ENCODE results near the gene INHBA.

The INHBA gene

DNA sequence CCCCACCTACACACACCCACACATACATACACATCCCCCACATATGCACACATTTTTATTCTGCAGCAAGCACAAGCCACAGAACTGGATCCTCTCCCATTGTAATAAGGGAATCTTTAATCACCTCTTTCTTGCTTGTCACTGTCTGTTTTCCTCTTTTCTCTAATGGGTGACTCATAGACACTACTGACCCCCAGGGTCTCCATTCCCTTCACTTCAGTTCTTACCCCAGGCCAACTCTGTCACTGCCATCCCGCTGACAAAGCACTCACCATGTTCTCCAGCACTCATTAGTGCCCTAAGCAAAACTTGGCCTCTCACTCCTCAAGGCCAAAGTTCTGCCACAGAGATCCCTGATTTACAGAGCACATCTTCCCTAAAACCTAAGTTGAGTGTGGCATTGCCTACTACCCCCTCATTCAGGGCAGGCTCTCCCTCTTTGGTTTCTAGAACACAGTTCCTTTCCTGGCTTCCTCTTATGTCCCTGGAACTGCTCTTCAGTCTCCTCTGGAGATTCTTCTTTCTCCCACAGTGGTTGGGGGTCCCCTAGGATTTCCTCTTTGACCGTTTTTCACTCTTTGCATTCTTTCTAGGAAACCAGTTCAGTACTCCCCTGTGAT is 39.6 kb upstream of the INHBA start:
- no peak overlapping the region for H3K4me3 ChIP-seq (ENCODE audit: low read depth, low read length)
- TF ChIP-seq, protein P1, sequence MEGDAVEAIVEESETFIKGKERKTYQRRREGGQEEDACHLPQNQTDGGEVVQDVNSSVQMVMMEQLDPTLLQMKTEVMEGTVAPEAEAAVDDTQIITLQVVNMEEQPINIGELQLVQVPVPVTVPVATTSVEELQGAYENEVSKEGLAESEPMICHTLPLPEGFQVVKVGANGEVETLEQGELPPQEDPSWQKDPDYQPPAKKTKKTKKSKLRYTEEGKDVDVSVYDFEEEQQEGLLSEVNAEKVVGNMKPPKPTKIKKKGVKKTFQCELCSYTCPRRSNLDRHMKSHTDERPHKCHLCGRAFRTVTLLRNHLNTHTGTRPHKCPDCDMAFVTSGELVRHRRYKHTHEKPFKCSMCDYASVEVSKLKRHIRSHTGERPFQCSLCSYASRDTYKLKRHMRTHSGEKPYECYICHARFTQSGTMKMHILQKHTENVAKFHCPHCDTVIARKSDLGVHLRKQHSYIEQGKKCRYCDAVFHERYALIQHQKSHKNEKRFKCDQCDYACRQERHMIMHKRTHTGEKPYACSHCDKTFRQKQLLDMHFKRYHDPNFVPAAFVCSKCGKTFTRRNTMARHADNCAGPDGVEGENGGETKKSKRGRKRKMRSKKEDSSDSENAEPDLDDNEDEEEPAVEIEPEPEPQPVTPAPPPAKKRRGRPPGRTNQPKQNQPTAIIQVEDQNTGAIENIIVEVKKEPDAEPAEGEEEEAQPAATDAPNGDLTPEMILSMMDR (IDR thresholded peaks at IDR 0.05; ENCODE audit: insufficient read depth, low read depth, low read length, missing control alignments): no peak
- DNase-seq (ENCODE audit: low read depth): no peak

DNA sequence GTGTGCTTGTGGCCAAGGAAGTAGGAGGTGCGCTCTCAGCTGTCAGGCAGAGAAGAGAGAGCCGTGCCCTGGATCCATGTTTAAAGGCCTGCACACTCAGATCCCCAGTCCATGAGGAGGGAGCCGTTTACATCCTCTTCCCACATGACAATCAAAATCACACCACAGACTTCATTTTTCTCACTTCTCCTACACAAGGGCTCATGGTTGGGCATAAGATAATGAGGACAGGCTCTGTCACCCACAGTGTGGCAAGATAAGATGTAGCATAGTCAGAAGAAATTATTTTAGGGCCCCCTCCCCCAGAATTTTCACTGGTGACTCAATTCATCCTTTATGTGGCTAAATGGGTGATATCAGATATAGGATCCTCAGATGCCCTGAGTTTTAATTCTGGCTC is 35.9 kb upstream of the INHBA start:
- TF ChIP-seq, protein P1 (IDR thresholded peaks at IDR 0.05; ENCODE audit: insufficient read depth, low read depth, low read length, missing control alignments): no peak
- H3K4me3 ChIP-seq (ENCODE audit: low read depth, low read length): no peak overlapping the region
- DNase-seq (ENCODE audit: low read depth): no peak

DNA sequence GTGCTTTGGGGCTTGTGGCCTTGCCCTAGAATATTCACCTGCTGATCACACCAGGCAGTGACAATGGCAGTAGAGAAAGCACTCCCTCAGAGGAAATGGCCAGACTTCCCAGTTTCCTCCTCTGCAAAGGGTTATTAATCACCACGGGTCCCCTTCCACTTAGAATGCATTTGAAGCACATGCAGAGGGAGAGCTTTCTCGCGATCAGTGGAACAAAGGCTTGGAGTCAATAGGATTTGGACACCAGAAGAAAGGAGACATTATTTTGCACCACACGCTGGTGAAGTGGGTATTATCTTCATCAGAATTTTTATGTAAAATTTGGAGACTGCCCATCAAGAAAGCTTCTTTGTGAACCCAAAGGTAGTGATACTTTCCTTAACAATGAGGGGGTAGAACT is 35.4 kb upstream of the INHBA start:
- no peak for DNase-seq (ENCODE audit: low read depth)
- TF ChIP-seq, protein P1 (IDR thresholded peaks at IDR 0.05; ENCODE audit: insufficient read depth, low read depth, low read length, missing control alignments): no peak
- no peak overlapping the region for H3K4me3 ChIP-seq (ENCODE audit: low read depth, low read length)

DNA sequence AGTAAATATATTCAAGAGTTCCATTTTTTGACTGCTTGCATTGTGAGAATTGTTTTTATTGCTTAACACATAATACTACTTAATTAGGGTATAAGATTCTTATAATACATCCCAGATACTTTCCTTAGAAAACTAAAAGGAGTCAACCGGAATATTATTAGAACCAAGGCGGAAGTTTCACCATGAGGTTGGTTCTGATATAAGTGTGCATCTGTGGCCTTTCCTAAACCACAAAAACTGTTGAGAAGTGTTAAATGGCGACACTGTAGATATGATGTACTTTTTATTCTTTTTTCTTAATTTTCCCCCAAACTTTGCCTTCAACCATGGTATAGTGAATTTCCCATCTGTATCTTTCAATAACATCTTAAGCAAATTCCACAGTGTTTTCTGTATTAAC is 32.3 kb upstream of the INHBA start:
- TF ChIP-seq, protein P1 (IDR thresholded peaks at IDR 0.05; ENCODE audit: insufficient read depth, low read depth, low read length, missing control alignments): no peak
- H3K4me3 ChIP-seq (ENCODE audit: low read depth, low read length): no peak overlapping the region
- DNase-seq (ENCODE audit: low read depth): no peak

DNA sequence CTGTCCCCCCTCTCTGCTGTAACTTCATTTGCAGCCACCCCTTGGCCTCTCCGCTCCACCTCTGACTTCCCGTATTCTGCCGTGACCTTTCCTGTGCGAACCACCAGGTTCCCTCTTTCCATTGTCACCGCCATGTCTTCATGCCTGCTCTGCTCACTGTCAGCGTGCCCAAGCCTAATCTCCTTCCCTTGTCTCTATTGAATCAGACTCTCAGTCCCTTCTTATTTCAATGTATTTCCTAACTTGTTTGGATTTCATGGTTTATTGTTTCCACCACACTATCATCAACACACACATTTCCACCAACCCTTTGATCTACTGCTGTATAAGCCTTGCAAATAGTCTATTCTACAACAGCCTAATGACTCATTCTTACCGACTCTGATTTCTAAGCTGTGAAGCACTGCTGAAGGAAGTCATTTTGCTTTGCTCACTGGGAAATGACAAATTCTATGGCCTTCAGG is 30.0 kb upstream of the INHBA start:
- no peak for DNase-seq (ENCODE audit: low read depth)
- H3K4me3 ChIP-seq (ENCODE audit: low read depth, low read length): no peak overlapping the region
- TF ChIP-seq, protein P1 (IDR thresholded peaks at IDR 0.05; ENCODE audit: insufficient read depth, low read depth, low read length, missing control alignments): no peak

DNA sequence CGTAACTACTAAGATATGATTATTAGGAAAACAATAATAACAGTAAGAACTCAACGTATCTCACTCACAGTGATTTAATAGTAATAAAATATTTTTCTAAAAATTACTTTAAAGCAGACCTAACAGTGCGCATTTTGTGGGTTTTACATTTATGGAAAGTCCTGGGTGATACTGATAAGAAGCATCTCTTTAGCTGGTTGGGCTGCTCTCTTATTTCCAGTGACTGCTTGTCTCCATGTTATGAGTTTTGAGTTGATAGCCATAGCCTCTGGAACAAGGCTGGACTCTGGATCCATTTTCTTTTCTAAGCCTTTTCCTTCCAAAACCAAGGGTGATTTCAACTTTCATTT is 29.5 kb upstream of the INHBA start:
- TF ChIP-seq, protein P1 (IDR thresholded peaks at IDR 0.05; ENCODE audit: insufficient read depth, low read depth, low read length, missing control alignments): no peak
- DNase-seq (ENCODE audit: low read depth): no peak
- H3K4me3 ChIP-seq (ENCODE audit: low read depth, low read length): no peak overlapping the region
